Testis (tissue), 2 donors: ENCODE measurements around the gene CCDC30.

ENCODE experiments used
- CTCF ChIP-seq, 3 experiments: fragments of 450-650 bp in 2 of 3; fragments of 200-600 bp in 1 of 3; sonication (generic) in 1 of 3; IDR thresholded peaks; one replicate each; pipeline ENCODE4 v1.5.1; 2016 to 2019; ENCODE audit warnings: antibody characterized with exemption in 3 of 3, mild to moderate bottlenecking in 2 of 3, moderate library complexity in 1 of 3
- POLR2A ChIP-seq: fragments of 450-650 bp; IDR thresholded peaks from one replicate; pipeline ENCODE4 v1.6.1; 2017; ENCODE audit warnings: antibody characterized with exemption, mild to moderate bottlenecking, moderate library complexity

GRCh38 chr1:42418516-42418915 lies 44.6 kb upstream of the CCDC30 start:
- TF ChIP-seq CTCF (IDR thresholded peaks at IDR 0.05) (no peak), POLR2A (no peak)
